IMR-90 (cell line): ENCODE measurements around the gene C1orf74. TPM values are rescaled to one million over a fixed set of nuclear protein-coding genes. Genes with fewer than 3 reads are reported as not detected.

ENCODE experiments used
- ATAC-seq: fragments of 200-7000 bp; cut with Tn5 transposase; 2 replicates; pipeline ENCODE4 v1.9.1; 2020; ENCODE audit warnings: low read depth, mild to moderate bottlenecking, moderate library complexity
- BruUV-seq: library from RNA; stranded (reverse); fragments of 400-500 nt; replicated peaks from 2 replicates; lab custom pipeline; 2021; lab: Mats Ljungman, UMichigan
- CTCF ChIA-PET: fragments of 300-600 bp; formaldehyde crosslinking; extraction: SDS; loops from one replicate; lab custom pipeline; 2021; ENCODE audit warnings: antibody characterized with exemption; lab: Yijun Ruan, JAX
- POLR2A ChIA-PET: fragments of 300-600 bp; sonication (Branson Sonifier 250); formaldehyde crosslinking; loops from one replicate; lab custom pipeline; 2022; ENCODE audit warnings: antibody characterized with exemption; ENCODE audit not compliant: unreplicated experiment; lab: Charles Lee
- DNase-seq: peaks from one replicate; pipeline ENCODE4 v3.0.0; 2013
- H2AFZ ChIP-seq: replicated peaks from 2 replicates; pipeline ENCODE3; 2013; ENCODE audit warnings: low read length, mild to moderate bottlenecking; ENCODE audit not compliant: poor library complexity
- H2AK5ac ChIP-seq: 2 replicates; pipeline ENCODE4 v1.6.1; 2013; ENCODE audit warnings: low read depth, low read length, inconsistent platforms
- H2AK9ac ChIP-seq: replicated peaks from 2 replicates; pipeline ENCODE3; 2013; ENCODE audit warnings: mild to moderate bottlenecking, low read depth, low read length, moderate library complexity; ENCODE audit not compliant: poor library complexity
- H2BK120ac ChIP-seq: 2 replicates; pipeline ENCODE4 v1.6.1; 2013; ENCODE audit warnings: low read depth, low read length, inconsistent platforms
- H2BK15ac ChIP-seq: 3 replicates; pipeline ENCODE4 v1.6.1; 2013; ENCODE audit warnings: low read depth, low read length, inconsistent platforms
- H2BK20ac ChIP-seq: 2 replicates; pipeline ENCODE4 v1.6.1; 2013; ENCODE audit warnings: low read depth, mild to moderate bottlenecking, inconsistent platforms, low read length, moderate library complexity
- H2BK5ac ChIP-seq: 2 replicates; pipeline ENCODE4 v1.6.1; 2013; ENCODE audit warnings: mild to moderate bottlenecking, low read depth, low read length, inconsistent platforms; ENCODE audit not compliant: poor library complexity, severe bottlenecking
- H3K14ac ChIP-seq: replicated peaks from 2 replicates; pipeline ENCODE4 v1.6.1; 2013; ENCODE audit warnings: low read depth, low read length, inconsistent platforms
- H3K18ac ChIP-seq: 2 replicates; pipeline ENCODE4 v1.6.1; 2013; ENCODE audit warnings: low read depth, low read length, control low read depth
- H3K23ac ChIP-seq: 2 replicates; pipeline ENCODE4 v1.6.1; 2013; ENCODE audit warnings: low read depth, low read length, inconsistent platforms
- H3K27ac ChIP-seq: 2 replicates; pipeline ENCODE4 v1.5.1; 2013; ENCODE audit warnings: mild to moderate bottlenecking, control low read depth, low read length; ENCODE audit not compliant: insufficient read depth
- H3K27me3 ChIP-seq: 2 replicates; pipeline ENCODE4 v1.6.1; 2013; ENCODE audit warnings: low read length; ENCODE audit not compliant: control insufficient read depth, insufficient read depth
- H3K36me3 ChIP-seq: 2 replicates; pipeline ENCODE4 v1.6.1; 2013; ENCODE audit warnings: low read length, mixed read lengths; ENCODE audit not compliant: control insufficient read depth, insufficient read depth
- H3K4ac ChIP-seq: 2 replicates; pipeline ENCODE4 v1.6.1; 2013; ENCODE audit warnings: low read depth, low read length, inconsistent platforms
- H3K4me1 ChIP-seq: 2 replicates; pipeline ENCODE4 v1.6.1; 2013; ENCODE audit warnings: low read length, mixed read lengths; ENCODE audit not compliant: control insufficient read depth, insufficient read depth
- H3K4me2 ChIP-seq: 2 replicates; pipeline ENCODE4 v1.6.1; 2013; ENCODE audit warnings: low read depth, mild to moderate bottlenecking, control low read depth, low read length, moderate library complexity
- H3K4me3 ChIP-seq: 2 replicates; pipeline ENCODE4 v1.5.1; 2013; ENCODE audit warnings: low read depth, mild to moderate bottlenecking, control low read depth, low read length, moderate library complexity; ENCODE audit not compliant: insufficient read depth
- H3K56ac ChIP-seq: 2 replicates; pipeline ENCODE4 v1.6.1; 2013; ENCODE audit warnings: low read length, inconsistent platforms; ENCODE audit not compliant: insufficient read depth; ENCODE audit errors: extremely low read depth
- H3K79me1 ChIP-seq, 2 experiments: 2 replicates each; pipeline ENCODE4 v1.6.1; 2013; ENCODE audit warnings: low read length in 2 of 2, inconsistent platforms in 1 of 2, low read depth in 1 of 2
- H3K9ac ChIP-seq: 2 replicates; pipeline ENCODE4 v1.6.1; 2013; ENCODE audit warnings: low read depth, low read length, control low read depth
- H3K9me1 ChIP-seq: 2 replicates; pipeline ENCODE4 v1.6.1; 2013; ENCODE audit warnings: low read length, inconsistent platforms; ENCODE audit not compliant: insufficient read depth
- H3K9me3 ChIP-seq: 2 replicates; pipeline ENCODE4 v1.6.1; 2013; ENCODE audit warnings: low read length; ENCODE audit not compliant: control insufficient read depth, insufficient read depth
- H4K20me1 ChIP-seq: 2 replicates; pipeline ENCODE4 v1.6.1; 2013; ENCODE audit warnings: low read length, inconsistent platforms; ENCODE audit not compliant: insufficient read depth
- H4K5ac ChIP-seq: 2 replicates; pipeline ENCODE4 v1.6.1; 2013; ENCODE audit warnings: mild to moderate bottlenecking, low read depth, low read length, control low read depth
- H4K8ac ChIP-seq, 2 experiments: 2 replicates each; pipeline ENCODE4 v1.6.1; 2013; ENCODE audit warnings: low read depth in 2 of 2, low read length in 2 of 2, control low read depth in 1 of 2, inconsistent platforms in 1 of 2
- H4K91ac ChIP-seq: 2 replicates; pipeline ENCODE4 v1.6.1; 2013; ENCODE audit warnings: low read depth, low read length, inconsistent platforms; ENCODE audit not compliant: insufficient read depth
- CHD1 ChIP-seq: IDR thresholded peaks from 2 replicates; pipeline ENCODE4 v1.6.1; 2012; ENCODE audit warnings: low read depth, low read length, improper control_type of control experiment
- FOS ChIP-seq: fragments of 150-350 bp; IDR thresholded peaks from 2 replicates; pipeline ENCODE4 v1.6.1; 2016; ENCODE audit warnings: low read depth, low read length
- NFE2L2 ChIP-seq: fragments of 150-350 bp; IDR thresholded peaks from 2 replicates; pipeline ENCODE4 v1.6.1; 2016; ENCODE audit warnings: low read depth, mild to moderate bottlenecking, low read length
- WGBS, 2 experiments: methylation state at CpG; one replicate each; pipeline versions ENCODE4 v1.1.5 to v1.1.7; 2013; ENCODE audit warnings: missing lambda C conversion rate in 2 of 2; ENCODE audit not compliant: insufficient read length in 1 of 2; ENCODE audit errors: extremely low coverage in 2 of 2; 5-methylcytosine and 5-hydroxymethylcytosine counted together
- dilution Hi-C: fragments of 300-500 bp; cut with HindIII; formaldehyde crosslinking; loops from one replicate; pipeline ENCODE4 v1.14.3; 2018; ENCODE audit warnings: low sequenced_read_pairs; ENCODE audit not compliant: unreplicated experiment
- in situ Hi-C: fragments of 300-500 bp; cut with MboI; formaldehyde crosslinking; loops from 3 replicates; pipeline ENCODE4 v1.14.3; 2019; ENCODE audit warnings: low sequenced_read_pairs, inconsistent platforms, mixed read lengths
- intact Hi-C: fragments of 100-400 bp; cut with micrococcal nuclease; formaldehyde crosslinking; loops from 2 replicates; pipeline ENCODE4 v1.10.0; 2022
- polyA plus RNA-seq, 3 experiments: library from polyadenylated mRNA; depleted of rRNA; stranded (reverse); fragments of >200 nt; gene quantifications; 2 replicates each; pipeline ENCODE4 v1.2.3, GENCODE V29; 2012; ENCODE audit warnings: low replicate concordance in 1 of 3
- total RNA-seq: library from RNA; depleted of rRNA; stranded (reverse); fragments of >200 nt; gene quantifications from 2 replicates; pipeline ENCODE4 v1.2.3, GENCODE V29; 2012; rRNA removed
- TF ChIP-seq, protein P1 (sequence below): fragments of 150-350 bp; IDR thresholded peaks from 2 replicates; pipeline ENCODE4 v1.6.1; 2016; ENCODE audit warnings: low read depth, mild to moderate bottlenecking, low read length, moderate library complexity, borderline replicate concordance

C1orf74 gene
- total and polyA plus RNA-seq, 2 of the 4 experiments (the other 2 are of a cell fraction): 1.1 to 4.3 TPM

- Histone ChIP-seq H2AK5ac (no peak overlapping the region), H3K4me1 (peaks cover 1% of the 10 kb centered on the region; the same call in 1 of the 2 replicates), H2AFZ (no peak overlapping the region), H3K23ac (no peak overlapping the region), H2BK20ac (no peak overlapping the region), H3K4me2 (no peak overlapping the region), H4K20me1 (no peaks in the 10 kb centered on the region), H3K9me3 (no peaks in the 10 kb centered on the region), H2BK5ac (no peak overlapping the region), H4K5ac (no peak overlapping the region), H3K9ac (no peak overlapping the region), H2BK15ac (no peak overlapping the region), H3K14ac (no peak overlapping the region), H4K8ac (no peak overlapping the region), H2BK120ac (no peak overlapping the region), H3K36me3 (no peaks in the 10 kb centered on the region), H3K9me1 (no peaks in the 10 kb centered on the region), H2AK9ac (no peak overlapping the region), H4K91ac (no peak overlapping the region), H3K4me3 (no peak overlapping the region), H3K79me1 (no peaks in the 10 kb centered on the region), H3K56ac (no peak overlapping the region), H3K4ac (no peak overlapping the region), H3K18ac (no peak overlapping the region), H3K27me3 (no peaks in the 10 kb centered on the region), H3K27ac (no peak overlapping the region)
- no TSS peak for BruUV-seq
- TF ChIP-seq, protein P1, sequence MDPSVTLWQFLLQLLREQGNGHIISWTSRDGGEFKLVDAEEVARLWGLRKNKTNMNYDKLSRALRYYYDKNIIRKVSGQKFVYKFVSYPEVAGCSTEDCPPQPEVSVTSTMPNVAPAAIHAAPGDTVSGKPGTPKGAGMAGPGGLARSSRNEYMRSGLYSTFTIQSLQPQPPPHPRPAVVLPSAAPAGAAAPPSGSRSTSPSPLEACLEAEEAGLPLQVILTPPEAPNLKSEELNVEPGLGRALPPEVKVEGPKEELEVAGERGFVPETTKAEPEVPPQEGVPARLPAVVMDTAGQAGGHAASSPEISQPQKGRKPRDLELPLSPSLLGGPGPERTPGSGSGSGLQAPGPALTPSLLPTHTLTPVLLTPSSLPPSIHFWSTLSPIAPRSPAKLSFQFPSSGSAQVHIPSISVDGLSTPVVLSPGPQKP: no peak
- no peak for TF ChIP-seq CHD1
- no peak for TF ChIP-seq FOS
- TF ChIP-seq NFE2L2: no peak
- no peak for ATAC-seq
- CTCF ChIA-PET: no interaction called here
- DNase-seq: no peak
- in situ Hi-C loops (no loop called here), intact Hi-C loops (no loop called here), dilution Hi-C loops (no loop called here)
- WGBS, 2 experiments: no CpG with 5 or more reads among the region's 1 CpG
- POLR2A ChIA-PET: no interaction called here
These were observed 54.9 kb downstream of the C1orf74 start for GRCh38 chr1:209729436-209729835.

Other genes with a start within 250 kb of the C1orf74 start
- gene CAMK1G, start 200.8 kb downstream of the C1orf74 start, total RNA-seq: 0.72 and 0.83 TPM in 2 replicates
- gene CAMK1G, start 200.8 kb downstream of the C1orf74 start, polyA plus RNA-seq (2012; rRNA removed): 1.8 and 2.1 TPM in 2 replicates
- gene LAMB3, start 132.1 kb downstream of the C1orf74 start, total RNA-seq: 0.72 and 1.1 TPM in 2 replicates
- gene LAMB3, start 132.1 kb downstream of the C1orf74 start, polyA plus RNA-seq (2012; rRNA removed): 1.6 and 2.1 TPM in 2 replicates
- gene G0S2, start 109.1 kb downstream of the C1orf74 start, total RNA-seq: 0.36 and 1.9 TPM in 2 replicates
- gene G0S2, start 109.1 kb downstream of the C1orf74 start, polyA plus RNA-seq (2012; rRNA removed): 0.36 and 0.53 TPM in 2 replicates
- gene HSD11B1, start 79.7 kb downstream of the C1orf74 start, total RNA-seq: 0.28 and 0.72 TPM in 2 replicates
- gene HSD11B1, start 79.7 kb downstream of the C1orf74 start, polyA plus RNA-seq (2012; rRNA removed): 0.30 and 0.41 TPM in 2 replicates
- gene TRAF3IP3, start 28.5 kb downstream of the C1orf74 start, total RNA-seq: 0.18 TPM in 1 of 2 replicates, not detected in the other
- gene TRAF3IP3, start 28.5 kb downstream of the C1orf74 start, polyA plus RNA-seq (2012; rRNA removed): 0.06 and 0.12 TPM in 2 replicates
- 1.9 and 2.9 TPM in 2 replicates for gene IRF6, start 21.6 kb upstream of the C1orf74 start, total RNA-seq
- 1.2 and 1.7 TPM in 2 replicates for gene IRF6, start 21.6 kb upstream of the C1orf74 start, polyA plus RNA-seq (2012; rRNA removed)
- 17.2 and 17.4 TPM in 2 replicates for gene UTP25, start 43.4 kb upstream of the C1orf74 start, total RNA-seq
- gene UTP25, start 43.4 kb upstream of the C1orf74 start, polyA plus RNA-seq (2012; rRNA removed): 6.9 and 7.1 TPM in 2 replicates
- gene SYT14, start 153.7 kb upstream of the C1orf74 start, total RNA-seq: 1.3 and 1.4 TPM in 2 replicates
- 0.14 and 0.16 TPM in 2 replicates for gene SYT14, start 153.7 kb upstream of the C1orf74 start, polyA plus RNA-seq (2012; rRNA removed)